Measurements from ENCODE around the gene ELL. TPM values are rescaled to one million over a fixed set of nuclear protein-coding genes. Genes with fewer than 3 reads are reported as not detected.

Gene ELL
- total and polyA plus RNA-seq, 2 experiments from 2014 or later: 16.4 to 24.2 TPM

GRCh38 chr19:18446811-18447359 is 75.0 kb downstream of the ELL start:
- whole genome bisulfite sequencing, 2 experiments (ENCODE audit: low coverage in 1 of 2, low lambda C conversion rate in 2 of 2, missing lambda C conversion rate in 2 of 2): 92 to 96% methylated on average over 12 of the region's 12 CpGs
- H3K4me1 ChIP-seq (ENCODE audit: insufficient read depth): no peaks in the 10 kb centered on the region
- no peak overlapping the region for H3K4me2 ChIP-seq (ENCODE audit: unreplicated experiment)
- H3K9me2 ChIP-seq (ENCODE audit: insufficient read depth): no peaks in the 10 kb centered on the region
- H2AFZ ChIP-seq: no peak overlapping the region
- H3K27ac ChIP-seq: no peak overlapping the region
- no peak overlapping the region for H3K9ac ChIP-seq
- H3K36me3 ChIP-seq (ENCODE audit: low read depth): peaks cover 13% of the 10 kb centered on the region; the same call in 1 of the 2 replicates
- TF ChIP-seq EZH2 (IDR thresholded peaks at IDR 0.05; ENCODE audit: insufficient read depth, poor library complexity, severe bottlenecking): no peak
- TF ChIP-seq EZH2phosphoT487 (IDR thresholded peaks at IDR 0.05; ENCODE audit: insufficient read depth, low read depth): no peak
- H3K9me3 ChIP-seq (ENCODE audit: low read depth): no peaks in the 10 kb centered on the region
- no peaks in the 10 kb centered on the region for H4K20me1 ChIP-seq (ENCODE audit: insufficient read depth)
- DNase-seq: no peak
- H3K4me3 ChIP-seq: no peak overlapping the region
- H3F3A ChIP-seq (ENCODE audit: insufficient read depth): peaks cover 4% of the 10 kb centered on the region
- in situ Hi-C loops (cut with MboI): no loop called here
- H3K27me3 ChIP-seq (replicated peaks; ENCODE audit: insufficient read depth): no peaks in the 10 kb centered on the region
- peaks cover 13% of the 10 kb centered on the region; the same call in 1 of the 2 replicates for H3K79me2 ChIP-seq (ENCODE audit: insufficient read depth)

DNA sequence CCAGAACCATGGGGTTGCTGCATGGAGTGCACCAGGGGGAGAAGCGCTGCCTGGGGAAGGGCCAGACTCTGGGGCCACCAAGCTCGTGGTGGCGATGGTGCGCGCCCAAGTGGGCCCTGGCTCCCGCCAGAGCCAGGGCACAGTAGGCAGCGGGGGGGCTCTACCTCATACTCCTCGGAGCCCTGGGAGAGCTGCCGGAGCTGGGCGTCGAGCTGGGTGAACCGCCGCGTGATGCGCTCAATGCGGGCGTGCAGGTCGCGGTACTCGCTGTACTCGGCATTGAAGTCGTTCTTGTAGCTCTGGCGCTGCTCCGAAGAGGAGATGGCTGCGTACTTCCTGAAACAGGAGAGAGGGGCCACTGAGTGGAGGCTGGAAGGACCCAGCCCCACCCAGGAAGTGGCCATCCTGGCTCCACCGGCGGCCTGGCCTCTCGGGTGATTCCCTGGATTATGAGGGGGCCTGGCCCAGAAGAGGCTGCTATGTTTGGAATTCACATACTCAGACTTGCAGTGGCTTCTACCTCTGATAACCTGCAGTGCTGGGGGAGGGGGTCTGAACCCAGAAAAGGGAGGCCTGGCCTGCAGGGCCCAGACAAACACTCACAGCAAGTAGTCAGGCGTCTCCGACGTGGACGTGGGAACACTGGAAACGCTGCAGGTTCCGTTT is 75.6 kb downstream of the ELL start:
- WGBS, 2 experiments (ENCODE audit: low coverage in 1 of 2, low lambda C conversion rate in 2 of 2, missing lambda C conversion rate in 2 of 2): 91 to 93% methylated on average over 34 of the region's 34 CpGs
- peaks cover 4% of the 10 kb centered on the region for H3F3A ChIP-seq (ENCODE audit: insufficient read depth)
- H3K79me2 ChIP-seq (ENCODE audit: insufficient read depth): peaks cover 13% of the 10 kb centered on the region; the same call in 1 of the 2 replicates
- H3K9me3 ChIP-seq (ENCODE audit: low read depth): no peaks in the 10 kb centered on the region
- H3K4me3 ChIP-seq: no peak overlapping the region
- no peak overlapping the region for H3K27ac ChIP-seq
- H3K36me3 ChIP-seq (ENCODE audit: low read depth): peaks cover 13% of the 10 kb centered on the region; the same call in 1 of the 2 replicates
- no peak overlapping the region for H2AFZ ChIP-seq
- H3K9me2 ChIP-seq (ENCODE audit: insufficient read depth): no peaks in the 10 kb centered on the region
- H3K27me3 ChIP-seq (replicated peaks; ENCODE audit: insufficient read depth): no peaks in the 10 kb centered on the region
- in situ Hi-C loops (cut with MboI): no loop called here
- H3K4me1 ChIP-seq (ENCODE audit: insufficient read depth): no peaks in the 10 kb centered on the region
- DNase-seq: no peak
- H3K9ac ChIP-seq: no peak overlapping the region
- no peaks in the 10 kb centered on the region for H4K20me1 ChIP-seq (ENCODE audit: insufficient read depth)
- H3K4me2 ChIP-seq (ENCODE audit: unreplicated experiment): no peak overlapping the region
- TF ChIP-seq EZH2 (IDR thresholded peaks at IDR 0.05; ENCODE audit: insufficient read depth, poor library complexity, severe bottlenecking): no peak
- no peak for TF ChIP-seq EZH2phosphoT487 (IDR thresholded peaks at IDR 0.05; ENCODE audit: insufficient read depth, low read depth)

- no peak for DNase-seq
- 82 to 95% methylated on average over 6 to 15 of the region's 15 CpGs for WGBS, 2 experiments (ENCODE audit: low coverage in 1 of 2, low lambda C conversion rate in 2 of 2, missing lambda C conversion rate in 2 of 2)
- no peaks in the 10 kb centered on the region for H3K9me2 ChIP-seq (ENCODE audit: insufficient read depth)
- no peak for TF ChIP-seq EZH2phosphoT487 (IDR thresholded peaks at IDR 0.05; ENCODE audit: insufficient read depth, low read depth)
- H3K4me3 ChIP-seq: no peak overlapping the region
- no peaks in the 10 kb centered on the region for H3K27me3 ChIP-seq (replicated peaks; ENCODE audit: insufficient read depth)
- H4K20me1 ChIP-seq (ENCODE audit: insufficient read depth): no peaks in the 10 kb centered on the region
- no peaks in the 10 kb centered on the region for H3K4me1 ChIP-seq (ENCODE audit: insufficient read depth)
- H2AFZ ChIP-seq: no peak overlapping the region
- peaks cover 13% of the 10 kb centered on the region; the same call in 1 of the 2 replicates for H3K79me2 ChIP-seq (ENCODE audit: insufficient read depth)
- no peak overlapping the region for H3K9ac ChIP-seq
- H3K27ac ChIP-seq: no peak overlapping the region
- H3K36me3 ChIP-seq (ENCODE audit: low read depth): peaks cover 13% of the 10 kb centered on the region; the same call in 1 of the 2 replicates
- H3K9me3 ChIP-seq (ENCODE audit: low read depth): no peaks in the 10 kb centered on the region
- in situ Hi-C loops (cut with MboI): no loop called here
- no peak overlapping the region for H3K4me2 ChIP-seq (ENCODE audit: unreplicated experiment)
- peaks cover 5% of the 10 kb centered on the region for H3F3A ChIP-seq (ENCODE audit: insufficient read depth)
Measured at GRCh38 chr19:18445262-18445948, 76.5 kb downstream of the ELL start.

DNA sequence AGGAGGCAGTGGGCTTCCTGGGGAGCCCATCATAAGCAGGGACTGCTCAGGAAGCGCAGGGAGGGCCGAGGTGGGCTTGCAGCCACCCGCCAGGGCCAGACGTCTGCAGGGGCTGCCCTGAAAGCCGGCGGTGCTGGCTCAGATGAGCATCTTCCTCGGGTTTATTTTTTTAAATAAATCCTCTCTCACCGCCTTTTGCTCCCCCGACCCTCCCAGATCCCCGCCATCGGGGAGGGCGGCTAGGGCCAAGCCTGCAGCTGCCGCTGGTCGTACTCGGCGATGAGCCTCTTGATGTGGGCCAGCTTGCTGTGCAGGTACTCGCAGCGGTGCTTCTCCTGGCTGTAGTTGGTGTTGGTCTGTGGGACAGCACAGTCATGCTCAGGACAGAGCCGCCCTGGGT is 77.4 kb downstream of the ELL start:
- Histone ChIP-seq H3K79me2 (ENCODE audit: insufficient read depth) (peaks cover 9% of the 10 kb centered on the region; the same call in 1 of the 2 replicates), H3K9ac (no peak overlapping the region), H3F3A (ENCODE audit: insufficient read depth) (peaks cover 13% of the 10 kb centered on the region), H3K36me3 (ENCODE audit: low read depth) (peaks cover 8% of the 10 kb centered on the region; the same call in 1 of the 2 replicates), H3K4me3 (no peak overlapping the region), H3K4me1 (ENCODE audit: insufficient read depth) (no peaks in the 10 kb centered on the region), H3K9me3 (ENCODE audit: low read depth) (no peaks in the 10 kb centered on the region), H3K4me2 (ENCODE audit: unreplicated experiment) (no peak overlapping the region), H3K27ac (no peak overlapping the region), H2AFZ (no peak overlapping the region), H4K20me1 (ENCODE audit: insufficient read depth) (no peaks in the 10 kb centered on the region), H3K27me3 (replicated peaks; ENCODE audit: insufficient read depth) (no peaks in the 10 kb centered on the region), H3K9me2 (ENCODE audit: insufficient read depth) (no peaks in the 10 kb centered on the region)
- 90 to 95% methylated on average over 16 to 19 of the region's 19 CpGs for WGBS, 2 experiments (ENCODE audit: low coverage in 1 of 2, low lambda C conversion rate in 2 of 2, missing lambda C conversion rate in 2 of 2)
- DNase-seq: no peak
- TF ChIP-seq EZH2phosphoT487 (IDR thresholded peaks at IDR 0.05; ENCODE audit: insufficient read depth, low read depth): no peak
- no peak for TF ChIP-seq EZH2 (IDR thresholded peaks at IDR 0.05; ENCODE audit: insufficient read depth, poor library complexity, severe bottlenecking)
- in situ Hi-C loops (cut with MboI): no loop called here

Measured in GM23248 (cell line).